Activated CD4-positive, alpha-beta T cell treated with anti-CD3 and anti-CD28 coated beads, Interleukin-2, amount 50 U/mL, for 24 hours (primary cell): ENCODE data around the gene CRMP1.

ENCODE experiments used
- DNase-seq, 2 donors: peaks; one replicate each; pipeline ENCODE4 v3.0.0-alpha.2; 2020; ENCODE audit warnings: low read depth in 1 of 2, low spot score in 1 of 2

The CRMP1 gene

DNA sequence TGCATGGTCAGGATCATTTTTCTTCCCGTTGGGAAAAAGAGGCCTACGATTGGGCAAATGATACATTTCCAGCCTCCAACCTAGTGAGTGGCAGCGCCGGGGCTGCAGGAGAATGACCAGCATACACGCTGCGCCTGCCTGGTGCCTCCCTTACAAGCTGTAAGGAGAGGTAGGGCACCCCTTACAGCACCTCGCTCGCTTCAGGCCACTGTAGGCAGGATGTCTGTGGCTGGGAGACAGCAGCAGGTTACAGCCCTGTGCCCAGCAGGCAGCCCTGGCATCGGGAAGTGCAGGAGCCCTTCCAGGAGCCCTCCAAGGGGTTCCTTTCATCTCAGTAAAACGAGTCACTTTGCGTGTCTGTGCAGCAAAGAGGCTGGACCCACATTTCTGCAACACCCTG lies 93.5 kb downstream of the CRMP1 start:
- no peak for DNase-seq

DNA sequence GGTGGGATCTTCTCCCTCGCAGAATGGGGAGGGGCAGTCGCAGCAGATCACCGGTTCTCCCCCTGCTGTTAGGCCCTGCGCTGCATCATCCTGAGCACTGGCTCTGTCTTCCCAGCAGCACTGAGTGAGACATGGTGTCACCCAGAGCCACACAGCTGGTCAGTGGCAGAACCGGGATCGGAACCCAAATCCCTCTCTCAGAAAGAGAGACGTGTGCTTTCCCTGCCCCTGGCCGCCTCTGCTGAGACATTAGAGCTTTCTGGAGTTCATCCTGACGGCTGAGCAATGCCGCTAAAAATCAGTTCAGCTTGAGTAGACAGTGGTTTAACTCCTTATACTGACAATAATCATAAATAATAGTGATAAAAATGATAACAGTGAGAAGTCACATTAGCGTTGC lies 93.9 kb downstream of the CRMP1 start:
- no peak for DNase-seq

DNA sequence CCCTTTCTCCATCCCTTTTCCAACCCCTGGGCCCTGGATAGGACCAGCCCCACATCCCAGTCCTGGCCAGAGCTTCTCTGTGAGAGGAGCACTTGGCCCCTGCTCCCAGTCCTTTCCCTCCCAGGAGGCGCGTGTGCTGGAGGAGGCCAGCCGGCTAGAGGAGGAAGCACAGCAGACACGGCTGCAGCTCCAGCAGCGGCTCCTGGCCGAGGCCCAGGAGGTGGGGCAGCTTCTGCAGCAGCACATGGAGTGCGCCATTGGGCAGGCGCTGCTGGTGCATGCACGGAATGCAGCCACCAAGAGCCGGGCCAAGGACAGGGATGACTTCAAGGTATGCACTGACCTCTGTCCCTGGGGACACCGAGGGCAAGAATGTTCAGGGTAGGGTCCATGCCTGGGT lies 94.4 kb downstream of the CRMP1 start:
- DNase-seq, result no peak

DNA sequence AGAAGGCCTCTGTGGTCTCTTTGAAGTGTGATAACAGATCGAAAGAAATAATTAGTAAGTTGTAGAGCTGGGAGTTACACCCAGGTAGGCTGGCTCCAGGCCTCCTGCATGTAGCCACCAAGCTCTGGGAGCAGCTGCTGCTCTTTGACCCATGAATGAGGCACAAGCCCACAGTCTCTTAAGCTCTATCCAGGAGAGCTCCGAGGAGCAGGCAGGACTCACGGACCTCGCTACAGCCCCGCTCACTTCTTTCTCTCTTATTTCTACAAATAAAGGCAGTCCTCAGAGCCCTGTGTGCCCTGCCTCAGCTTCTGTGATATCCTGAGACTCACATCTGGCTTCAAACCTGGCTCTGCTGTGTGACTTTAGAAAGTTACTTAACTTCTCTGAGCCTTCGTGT lies 95.0 kb downstream of the CRMP1 start:
- DNase-seq, result no peak

GRCh38 chr4:5796976-5797375 lies 95.9 kb downstream of the CRMP1 start:
- no peak for DNase-seq

- DNase-seq, result no peak
These were observed 97.3 kb downstream of the CRMP1 start for GRCh38 chr4:5795580-5795979.

DNA sequence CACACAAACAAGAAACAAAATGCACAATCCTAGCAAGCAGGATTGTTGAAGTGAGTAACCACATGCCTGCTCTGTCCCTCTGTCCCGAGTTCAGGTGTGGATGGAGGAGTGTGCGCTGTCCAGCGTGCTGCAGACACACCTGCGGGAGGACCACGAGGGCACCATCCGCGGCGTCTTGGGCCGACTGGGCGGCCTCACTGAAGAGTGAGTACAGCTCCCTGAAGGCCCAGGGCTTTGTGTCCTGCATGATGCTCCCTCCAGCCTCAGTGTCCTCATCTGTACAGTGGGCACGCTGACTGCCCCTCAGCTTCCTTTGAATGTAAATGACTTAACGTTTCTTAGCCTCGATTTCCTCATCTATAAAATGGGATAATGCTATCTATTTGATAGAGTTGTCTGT lies 99.4 kb downstream of the CRMP1 start:
- no peak for DNase-seq

GRCh38 chr4:5791654-5792053 lies 101.2 kb downstream of the CRMP1 start:
- no peak for DNase-seq

DNA sequence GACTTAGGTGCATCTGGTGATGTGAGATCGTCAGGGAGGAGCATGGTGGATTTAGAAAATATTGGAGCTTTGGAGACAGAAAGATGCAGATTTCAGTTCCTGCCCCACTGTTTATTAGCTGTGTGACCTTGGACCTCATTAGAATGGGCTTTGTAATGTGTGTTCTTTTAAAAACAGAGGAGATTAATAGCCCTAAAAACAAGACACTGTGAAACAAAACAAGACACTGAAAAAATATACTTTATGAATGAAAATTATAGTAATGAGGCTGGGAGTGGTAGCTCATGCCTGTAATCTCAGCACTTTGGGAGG lies 102.4 kb downstream of the CRMP1 start:
- no peak for DNase-seq

DNA sequence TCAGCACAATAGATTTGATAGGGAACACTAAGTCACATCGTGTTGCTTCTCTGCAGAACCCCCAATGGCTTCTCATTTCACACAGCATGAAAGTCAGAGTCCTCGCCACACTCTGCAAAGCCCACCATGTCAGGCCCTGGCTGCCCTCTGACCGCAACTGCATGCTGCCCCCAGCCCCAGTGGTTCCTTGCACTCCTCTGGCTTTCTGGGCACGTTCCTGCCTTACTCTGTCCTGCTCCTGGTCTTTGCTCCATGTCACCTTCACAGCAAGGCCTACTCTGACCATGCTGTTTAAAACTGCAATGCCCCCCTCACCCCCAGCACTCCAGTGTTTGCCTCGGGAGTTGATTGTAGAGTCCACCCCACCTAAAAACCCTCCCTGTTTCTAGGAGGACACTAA lies 103.7 kb downstream of the CRMP1 start:
- no peak for DNase-seq

DNA sequence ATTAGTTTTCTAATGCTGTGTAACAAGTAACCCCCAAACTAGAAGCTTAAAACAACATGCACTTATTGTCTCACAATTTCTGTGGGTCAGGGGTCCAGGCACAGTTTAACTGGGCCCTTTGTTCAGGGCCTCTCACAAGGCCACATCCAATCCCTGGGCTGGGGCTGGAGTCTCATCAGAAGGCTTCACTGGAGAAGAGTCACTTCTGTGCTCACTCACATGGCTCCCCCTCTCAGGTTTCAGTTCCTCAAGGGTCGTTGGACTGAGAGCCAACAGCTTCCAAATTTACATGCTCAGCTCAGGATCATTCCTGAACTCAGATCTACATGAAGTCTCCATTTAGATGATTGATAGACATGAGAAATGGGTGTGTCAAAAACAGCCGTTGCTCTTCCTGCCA lies 104.7 kb downstream of the CRMP1 start:
- DNase-seq, result no peak

GRCh38 chr4:5787311-5787710 lies 105.6 kb downstream of the CRMP1 start:
- no peak for DNase-seq

DNA sequence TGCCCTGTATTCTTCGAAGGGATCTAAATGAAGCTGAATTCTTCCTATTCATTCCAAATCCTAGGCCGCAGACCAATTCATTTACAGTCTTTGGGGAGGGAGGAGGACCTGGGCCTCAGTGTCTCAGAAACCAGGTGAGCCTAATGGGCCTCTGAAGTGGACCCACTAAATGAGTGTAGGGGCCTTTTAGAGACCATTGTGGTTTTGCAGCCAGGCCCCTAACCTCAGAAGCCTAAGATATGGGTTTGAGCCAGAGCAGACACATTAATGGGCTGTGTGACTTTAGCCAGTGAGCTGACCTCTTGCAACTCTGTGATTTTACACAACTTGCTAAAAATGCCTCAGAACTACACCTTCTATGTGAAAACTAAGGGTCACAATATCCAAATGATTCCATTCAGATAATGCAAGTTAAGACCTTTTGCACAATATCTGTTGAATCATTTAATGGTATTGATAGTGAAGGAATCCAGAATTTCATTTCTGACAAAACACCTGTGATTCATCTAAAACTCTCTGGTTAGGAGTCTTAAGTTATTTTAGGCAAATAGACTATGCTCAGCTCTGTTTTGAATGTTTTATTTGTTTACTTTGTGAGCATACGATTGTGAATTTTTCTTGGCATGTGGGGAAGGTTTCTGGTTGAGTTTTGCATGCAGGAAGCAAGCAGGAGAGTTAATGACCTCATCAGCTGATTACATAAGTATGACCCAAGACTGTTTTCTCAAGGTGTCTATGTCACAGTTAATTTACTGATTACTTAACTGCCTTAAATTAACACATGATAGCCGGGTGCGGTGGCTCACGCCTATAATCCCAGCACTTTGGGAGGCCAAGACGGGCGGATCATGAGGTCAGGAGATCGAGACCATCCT lies 106.8 kb downstream of the CRMP1 start:
- no peak for DNase-seq

DNA sequence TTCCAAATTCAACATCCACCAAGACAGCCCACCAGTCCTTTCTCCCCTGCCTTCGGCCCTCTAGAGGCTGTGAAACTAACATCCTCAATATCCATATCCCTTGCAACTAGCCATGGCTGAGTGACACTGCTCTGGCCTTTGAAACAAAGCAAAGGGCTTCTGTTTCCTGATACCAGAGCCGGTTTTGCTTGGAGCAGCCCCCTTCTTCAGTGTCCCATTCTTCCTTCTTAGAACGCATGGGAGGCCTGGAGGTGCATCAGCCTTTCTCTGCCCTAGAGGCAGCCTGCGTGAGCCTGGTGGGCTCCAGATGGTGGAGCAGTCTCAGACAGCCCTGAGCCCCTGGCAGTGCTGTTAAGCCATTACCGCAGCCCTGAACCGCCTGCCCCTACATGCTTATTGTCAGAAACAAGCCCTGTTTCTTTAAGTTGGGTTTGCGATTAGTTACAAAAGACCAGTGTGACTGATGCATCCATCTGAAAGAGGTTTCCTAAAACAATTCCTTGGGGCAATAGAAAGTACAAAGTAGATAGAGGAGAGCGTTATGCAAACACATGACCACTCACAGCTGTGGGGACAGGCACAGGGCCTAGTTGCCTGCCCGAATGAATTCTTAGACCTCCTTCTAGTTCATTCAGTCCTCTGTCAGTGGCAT lies 107.8 kb downstream of the CRMP1 start:
- DNase-seq, result no peak

GRCh38 chr4:5784021-5784420 lies 108.9 kb downstream of the CRMP1 start:
- DNase-seq, result no peak

DNA sequence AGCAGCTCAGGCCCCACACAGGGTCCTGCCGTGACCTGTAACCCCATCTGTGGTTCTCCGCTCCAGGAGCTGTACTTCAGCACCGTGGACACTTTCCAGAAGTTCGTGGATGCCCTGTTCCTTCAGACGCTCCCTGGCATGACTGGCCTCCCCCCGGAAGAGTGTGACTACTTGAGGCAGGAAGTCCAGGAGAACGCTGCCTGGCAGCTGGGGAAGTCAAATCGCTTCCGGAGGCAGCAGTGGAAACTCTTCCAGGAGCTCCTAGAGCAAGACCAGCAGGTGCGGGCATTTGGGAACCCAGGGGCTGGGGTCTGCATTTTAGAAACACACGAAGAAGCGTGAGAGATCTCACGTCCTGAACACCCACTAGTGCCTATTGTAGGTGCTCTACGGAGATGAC lies 109.4 kb downstream of the CRMP1 start:
- DNase-seq, result no peak

GRCh38 chr4:5782829-5783476 lies 109.9 kb downstream of the CRMP1 start:
- DNase-seq, result no peak

- DNase-seq, result no peak
These were observed 111.2 kb downstream of the CRMP1 start for GRCh38 chr4:5781691-5782090.

GRCh38 chr4:5780831-5781480 lies 111.9 kb downstream of the CRMP1 start:
- no peak for DNase-seq

DNA sequence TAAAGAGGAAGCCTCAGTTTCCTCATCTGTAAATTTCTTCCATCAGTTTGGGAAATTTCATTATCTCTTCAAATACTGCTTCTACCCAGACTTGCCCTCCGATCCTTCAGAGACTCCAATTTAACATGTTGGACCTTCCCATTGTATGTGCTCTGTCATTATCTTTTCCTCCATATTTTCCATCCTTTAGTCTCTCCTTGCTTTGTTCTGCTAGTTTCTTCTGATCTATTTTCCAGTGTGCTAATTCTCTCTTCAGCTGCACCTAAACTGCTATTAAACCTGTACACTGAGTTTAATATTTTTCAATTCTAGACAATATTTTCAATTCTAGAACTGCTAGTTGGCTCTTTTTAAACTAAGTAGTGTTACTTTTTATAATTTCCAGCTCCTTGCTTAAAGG lies 116.4 kb downstream of the CRMP1 start:
- DNase-seq, result no peak

- DNase-seq, result no peak
These were observed 118.4 kb downstream of the CRMP1 start for GRCh38 chr4:5774416-5775036.

DNA sequence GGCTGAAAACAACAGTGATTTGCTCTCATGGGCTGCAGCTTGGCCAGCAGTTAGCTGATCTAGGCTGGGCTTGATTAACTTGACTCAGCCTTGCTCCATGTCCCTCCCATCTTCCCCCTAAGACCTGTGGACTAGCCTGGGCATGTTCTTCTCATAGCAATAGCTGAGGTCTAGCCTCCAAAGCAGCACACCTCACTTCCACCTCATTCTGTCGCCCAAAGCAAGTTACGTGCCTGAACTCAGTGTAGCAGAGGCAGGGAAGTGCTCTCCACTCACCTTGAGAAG lies 119.7 kb downstream of the CRMP1 start:
- DNase-seq, result no peak
